22Rv1 (cell line): ENCODE measurements around the gene PGP.
"Not testable (repeated sequence)": the region's sequence is repeated elsewhere in the genome, so short reads cannot be mapped to it uniquely, and the experiment has no call there.

Experiments used
- H3K27ac ChIP-seq: fragments of 450-650 bp; 2 replicates; pipeline ENCODE4 v1.5.1; 2017
- ZFX ChIP-seq: fragments of 450-650 bp; IDR thresholded peaks from 2 replicates; pipeline ENCODE4 v1.6.1; 2017; ENCODE audit warnings: antibody characterized with exemption, borderline replicate concordance
- TF ChIP-seq, protein P1 (sequence below): fragments of 450-650 bp; IDR thresholded peaks from 2 replicates; pipeline ENCODE4 v1.5.1; 2017; ENCODE audit warnings: mild to moderate bottlenecking

PGP gene

DNA sequence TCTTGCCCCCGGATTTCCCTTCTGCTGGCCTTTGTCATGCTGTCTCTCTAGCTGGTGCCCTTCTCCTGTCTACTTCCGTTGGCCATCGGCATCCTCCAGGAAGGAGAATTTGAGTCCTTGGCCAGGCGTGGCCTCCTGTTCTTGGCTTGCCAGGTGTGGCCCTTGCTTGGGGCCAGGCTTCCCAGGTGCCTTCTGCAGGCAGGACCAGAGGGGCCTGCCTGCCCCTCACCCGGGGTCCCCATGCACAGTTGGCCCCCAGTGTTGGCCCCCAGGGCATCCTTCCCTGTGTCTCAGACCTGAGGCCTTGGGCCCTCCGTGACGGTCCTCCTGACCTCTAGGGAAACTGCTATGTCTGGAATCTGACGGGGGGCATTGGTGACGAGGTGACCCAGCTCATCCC, 6.8 kb downstream of the PGP start:
- TF ChIP-seq ZFX: no peak
- TF ChIP-seq, protein P1, sequence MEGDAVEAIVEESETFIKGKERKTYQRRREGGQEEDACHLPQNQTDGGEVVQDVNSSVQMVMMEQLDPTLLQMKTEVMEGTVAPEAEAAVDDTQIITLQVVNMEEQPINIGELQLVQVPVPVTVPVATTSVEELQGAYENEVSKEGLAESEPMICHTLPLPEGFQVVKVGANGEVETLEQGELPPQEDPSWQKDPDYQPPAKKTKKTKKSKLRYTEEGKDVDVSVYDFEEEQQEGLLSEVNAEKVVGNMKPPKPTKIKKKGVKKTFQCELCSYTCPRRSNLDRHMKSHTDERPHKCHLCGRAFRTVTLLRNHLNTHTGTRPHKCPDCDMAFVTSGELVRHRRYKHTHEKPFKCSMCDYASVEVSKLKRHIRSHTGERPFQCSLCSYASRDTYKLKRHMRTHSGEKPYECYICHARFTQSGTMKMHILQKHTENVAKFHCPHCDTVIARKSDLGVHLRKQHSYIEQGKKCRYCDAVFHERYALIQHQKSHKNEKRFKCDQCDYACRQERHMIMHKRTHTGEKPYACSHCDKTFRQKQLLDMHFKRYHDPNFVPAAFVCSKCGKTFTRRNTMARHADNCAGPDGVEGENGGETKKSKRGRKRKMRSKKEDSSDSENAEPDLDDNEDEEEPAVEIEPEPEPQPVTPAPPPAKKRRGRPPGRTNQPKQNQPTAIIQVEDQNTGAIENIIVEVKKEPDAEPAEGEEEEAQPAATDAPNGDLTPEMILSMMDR: no peak
- peak overlapping the region; percentile 85; the same call in 1 of the 2 replicates for H3K27ac ChIP-seq

GRCh38 chr16:2206780-2207433, 7.7 kb downstream of the PGP start:
- no peak for TF ChIP-seq ZFX
- TF ChIP-seq, protein P1: no peak
- peak overlapping the region; percentile 85 for H3K27ac ChIP-seq

DNA sequence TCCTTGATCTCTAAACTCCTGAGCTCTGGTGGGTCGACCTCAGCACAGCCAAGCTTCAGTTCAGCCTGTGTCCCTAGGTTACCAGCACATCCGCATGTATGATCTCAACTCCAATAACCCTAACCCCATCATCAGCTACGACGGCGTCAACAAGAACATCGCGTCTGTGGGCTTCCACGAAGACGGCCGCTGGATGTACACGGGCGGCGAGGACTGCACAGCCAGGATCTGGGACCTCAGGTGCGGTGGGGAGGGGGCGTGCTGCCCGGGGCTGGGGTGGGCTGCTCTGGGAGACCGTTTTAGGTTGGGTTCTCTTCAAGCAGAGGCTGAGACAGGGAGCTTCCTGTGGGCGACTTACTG, 8.2 kb downstream of the PGP start:
- H3K27ac ChIP-seq: peak overlapping the region; percentile 85
- TF ChIP-seq, protein P1: no peak
- no peak for TF ChIP-seq ZFX

GRCh38 chr16:2205967-2206313, 8.7 kb downstream of the PGP start:
- TF ChIP-seq ZFX: no peak
- TF ChIP-seq, protein P1: no peak

GRCh38 chr16:2205104-2205966, 9.3 kb downstream of the PGP start, which contains the start of gene MLST8:
TSS of gene MLST8 (plus strand) at chr16:2205454. CDS start at chr16:2206086, 632 bp downstream.
- no peak for TF ChIP-seq ZFX
- TF ChIP-seq, protein P1: 0 out of 2 replicates have a peak, but pooled peaks have one; percentile 22
- H3K27ac ChIP-seq: peak within 1 kb of the TSS; percentile 85

More at GRCh38 chr16:2205967-2206313, 8.7 kb downstream of the PGP start:
- H3K27ac ChIP-seq: peak overlapping the region; percentile 85

DNA sequence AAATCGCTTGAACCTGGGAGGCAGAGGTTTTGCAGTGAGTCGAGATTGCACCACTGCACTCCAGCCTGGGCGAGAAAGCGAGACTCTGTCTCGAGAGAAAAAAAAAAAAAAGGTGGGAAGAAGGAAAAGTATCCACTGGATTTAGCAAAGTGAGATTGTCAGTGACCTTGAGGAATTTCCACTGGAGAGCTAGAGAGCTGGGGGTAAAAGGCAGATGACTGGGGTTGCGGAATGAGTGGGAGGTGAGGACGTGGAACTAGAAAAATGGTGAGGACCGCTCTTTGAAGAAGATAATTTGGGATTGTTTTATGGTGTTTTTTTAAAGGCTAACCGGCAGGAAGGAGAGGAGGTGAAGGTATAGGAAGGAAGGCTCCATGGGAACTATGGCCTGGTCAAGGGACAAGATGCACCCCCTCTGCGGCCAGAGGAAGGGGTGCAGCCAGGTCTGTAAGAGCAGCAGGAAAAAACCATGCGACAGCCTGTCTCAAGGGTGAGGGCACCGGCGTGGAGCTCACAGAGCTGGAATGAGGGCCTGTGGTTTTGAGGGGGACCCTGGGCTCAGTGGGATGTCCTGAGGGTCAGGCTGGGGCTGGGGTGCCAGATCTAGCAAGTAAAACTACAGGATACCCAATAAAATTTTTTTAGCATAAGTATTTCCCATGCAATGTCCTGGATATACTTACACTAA, 10.1 kb downstream of the PGP start:
- H3K27ac ChIP-seq: peak overlapping the region; percentile 85
- TF ChIP-seq, protein P1: no peak
- no peak for TF ChIP-seq ZFX

DNA sequence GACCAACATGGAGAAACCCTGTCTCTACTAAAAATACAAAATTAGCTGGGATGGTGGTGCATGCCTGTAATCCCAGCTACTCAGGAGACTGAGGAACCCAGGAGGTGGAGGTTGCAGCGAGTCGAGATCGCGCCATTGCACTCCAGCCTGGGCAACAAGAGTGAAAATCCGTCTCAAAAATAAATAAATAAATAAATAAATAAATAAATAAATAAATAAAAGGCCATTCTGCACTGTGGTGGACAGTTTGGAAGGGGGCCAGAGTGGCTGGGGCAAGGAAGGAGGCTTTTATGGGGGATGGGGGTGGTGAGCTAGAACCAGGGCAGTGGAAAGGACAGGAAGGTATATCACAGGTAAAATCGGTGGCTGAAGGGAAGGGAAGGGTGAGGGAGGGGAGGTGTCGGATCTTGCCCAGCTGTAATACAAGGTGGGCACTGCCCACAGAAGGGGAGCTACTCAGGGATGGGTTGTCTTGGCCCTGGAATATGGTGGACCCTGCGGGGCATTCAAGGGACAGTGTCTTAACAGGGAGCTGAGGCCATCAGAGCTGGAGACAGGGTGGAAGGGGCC, 11.4 kb downstream of the PGP start:
- H3K27ac ChIP-seq: not testable (repeated sequence)
